ENCODE results near the gene DDR1. TPM values are rescaled to one million over a fixed set of nuclear protein-coding genes. Genes with fewer than 3 reads are reported as not detected.

DDR1 gene
- total RNA-seq, 1 experiment from 2014 or later, result 258 TPM

DNA sequence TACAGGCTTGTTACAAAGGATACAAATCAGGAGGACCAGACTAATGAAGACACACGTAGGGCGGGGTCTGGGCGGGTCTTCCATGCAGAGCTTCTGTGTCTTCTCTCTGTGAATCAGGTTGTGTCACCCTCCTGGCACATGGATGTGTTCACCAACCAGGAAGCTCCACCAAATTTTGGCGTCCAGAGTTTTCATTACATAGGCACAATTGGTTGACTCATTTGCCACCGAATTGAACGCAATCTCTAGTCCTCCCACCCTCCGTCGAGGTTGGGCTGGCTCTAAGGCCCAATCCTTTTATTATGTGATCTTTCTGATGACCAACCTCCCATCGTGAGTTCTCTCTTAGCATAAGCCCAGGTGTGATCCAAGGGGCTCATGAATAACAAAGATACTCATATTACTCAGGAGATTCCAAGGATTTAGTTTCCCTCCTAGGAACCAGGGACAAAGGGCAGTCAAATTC is 36.3 kb upstream of the DDR1 start:
- no peak overlapping the region for H3K23ac ChIP-seq (ENCODE audit: insufficient read length, low read depth, low read length)
- Mint-ChIP-seq H3K27me3 (ENCODE audit: low read depth) (peaks cover 2% of the 10 kb centered on the region; the same call in 1 of the 2 replicates), H3K9me3 (peaks cover 43 to 44% of the 10 kb centered on the region in 2 experiments), H3K36me3 (ENCODE audit: insufficient read depth in 1 of 3, low read depth in 3 of 3) (peaks cover 61 to 81% (median 72%) of the 10 kb centered on the region in 3 experiments), H3K27ac (peak overlapping the region; percentile 99 to 100 (median 99)), H3K4me1 (peaks cover 61 to 67% of the 10 kb centered on the region in 2 experiments), H3K4me3 (peak overlapping the region; percentile 90)
- H3K9ac ChIP-seq (ENCODE audit: extremely low read depth, insufficient read length, low read length), result peak overlapping the region; percentile 79
- H2BK5ac ChIP-seq (ENCODE audit: insufficient read length, low read length), result peak overlapping the region; percentile 37
- H2BK20ac ChIP-seq (ENCODE audit: low read depth, low read length, poor library complexity, severe bottlenecking), result no peak overlapping the region
- TF ChIP-seq, protein P1, sequence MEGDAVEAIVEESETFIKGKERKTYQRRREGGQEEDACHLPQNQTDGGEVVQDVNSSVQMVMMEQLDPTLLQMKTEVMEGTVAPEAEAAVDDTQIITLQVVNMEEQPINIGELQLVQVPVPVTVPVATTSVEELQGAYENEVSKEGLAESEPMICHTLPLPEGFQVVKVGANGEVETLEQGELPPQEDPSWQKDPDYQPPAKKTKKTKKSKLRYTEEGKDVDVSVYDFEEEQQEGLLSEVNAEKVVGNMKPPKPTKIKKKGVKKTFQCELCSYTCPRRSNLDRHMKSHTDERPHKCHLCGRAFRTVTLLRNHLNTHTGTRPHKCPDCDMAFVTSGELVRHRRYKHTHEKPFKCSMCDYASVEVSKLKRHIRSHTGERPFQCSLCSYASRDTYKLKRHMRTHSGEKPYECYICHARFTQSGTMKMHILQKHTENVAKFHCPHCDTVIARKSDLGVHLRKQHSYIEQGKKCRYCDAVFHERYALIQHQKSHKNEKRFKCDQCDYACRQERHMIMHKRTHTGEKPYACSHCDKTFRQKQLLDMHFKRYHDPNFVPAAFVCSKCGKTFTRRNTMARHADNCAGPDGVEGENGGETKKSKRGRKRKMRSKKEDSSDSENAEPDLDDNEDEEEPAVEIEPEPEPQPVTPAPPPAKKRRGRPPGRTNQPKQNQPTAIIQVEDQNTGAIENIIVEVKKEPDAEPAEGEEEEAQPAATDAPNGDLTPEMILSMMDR (conservative IDR thresholded peaks at IDR 0.05), result no peak
- no peak overlapping the region for H3K56ac ChIP-seq (ENCODE audit: insufficient read length, low read depth, low read length)
- peak overlapping the region; percentile 64 for H3K4me2 ChIP-seq (ENCODE audit: insufficient read depth, insufficient read length, low read length)
- H2AFZ ChIP-seq (ENCODE audit: low read length), result no peak overlapping the region
- no peak overlapping the region; the same call in 1 of the 2 replicates for H3K4ac ChIP-seq (ENCODE audit: low read depth, low read length)
- H3K9me3 ChIP-seq (ENCODE audit: control insufficient read depth, low read depth, low read length), result peaks cover 15% of the 10 kb centered on the region
- peak; percentile 74 for DNase-seq
- no peak overlapping the region for H4K8ac ChIP-seq (replicated peaks; ENCODE audit: insufficient read length, low read depth, low read length)
- H3K27ac ChIP-seq (ENCODE audit: insufficient read length, low read depth, low read length), result peak overlapping the region; percentile 82
- H4K20me1 ChIP-seq (ENCODE audit: control insufficient read depth, insufficient read depth, insufficient read length), result peaks cover 3% of the 10 kb centered on the region
- H3K79me2 ChIP-seq (ENCODE audit: insufficient read depth, low read length), result no peaks in the 10 kb centered on the region
- no CpG with 5 or more reads among the region's 9 CpGs for WGBS (ENCODE audit: extremely low coverage, insufficient read length, low lambda C conversion rate)
- H2BK15ac ChIP-seq (ENCODE audit: low read depth, low read length), result no peak overlapping the region
- no peak overlapping the region for H4K91ac ChIP-seq (ENCODE audit: insufficient read length, low read depth, low read length)
- no peak overlapping the region for H2BK120ac ChIP-seq (ENCODE audit: low read depth, low read length, poor library complexity, severe bottlenecking)
- peaks cover 15% of the 10 kb centered on the region for H3K4me1 ChIP-seq (ENCODE audit: insufficient read depth, low read length)
- no peaks in the 10 kb centered on the region for H3K27me3 ChIP-seq (ENCODE audit: insufficient read depth, low read length)
- H4K5ac ChIP-seq (ENCODE audit: insufficient read length, low read depth, low read length), result peak overlapping the region; percentile 47
- peak overlapping the region; percentile 48; the same call in 1 of the 2 replicates for H3K14ac ChIP-seq (ENCODE audit: insufficient read depth, low read length)
- no peak overlapping the region for H3T11ph ChIP-seq (ENCODE audit: low read length)
- H2AK5ac ChIP-seq (ENCODE audit: insufficient read length, low read length), result no peak overlapping the region
- H3K79me1 ChIP-seq (ENCODE audit: insufficient read depth, low read depth, low read length, poor library complexity, severe bottlenecking), result no peaks in the 10 kb centered on the region
- H3K18ac ChIP-seq (ENCODE audit: insufficient read length, low read depth, low read length), result peak overlapping the region; percentile 86
- no peaks in the 10 kb centered on the region for H3K23me2 ChIP-seq (ENCODE audit: insufficient read length, low read depth, low read length, poor library complexity, severe bottlenecking)
- H2BK12ac ChIP-seq (ENCODE audit: insufficient read length, low read depth, low read length), result no peak overlapping the region

Measured in H9 (cell line).